Type B pancreatic cell (in vitro differentiated cells): ENCODE data around the gene PCTP. TPM values are rescaled to one million over a fixed set of nuclear protein-coding genes. Genes with fewer than 3 reads are reported as not detected.

ENCODE experiments used
- DNase-seq: peaks from one replicate; pipeline ENCODE4 v3.0.0; 2021; ENCODE audit warnings: mixed read lengths; ENCODE audit not compliant: unreplicated experiment; ENCODE audit errors: extremely low spot score
- H3K27ac Mint-ChIP-seq: 2 replicates; pipeline ENCODE4 v1.8.0; 2021; ENCODE audit warnings: mild to moderate bottlenecking, mixed read lengths
- H3K27me3 Mint-ChIP-seq: 2 replicates; pipeline ENCODE4 v1.8.0; 2021; ENCODE audit warnings: mixed read lengths
- H3K36me3 Mint-ChIP-seq: 2 replicates; pipeline ENCODE4 v1.8.0; 2021; ENCODE audit warnings: mixed read lengths
- H3K4me1 Mint-ChIP-seq: one replicate; pipeline ENCODE4 v1.8.0; 2021; ENCODE audit warnings: mixed read lengths; ENCODE audit not compliant: unreplicated experiment
- H3K4me3 Mint-ChIP-seq: 2 replicates; pipeline ENCODE4 v1.8.0; 2021; ENCODE audit warnings: mild to moderate bottlenecking, mixed read lengths
- H3K9me3 Mint-ChIP-seq: 2 replicates; pipeline ENCODE4 v1.8.0; 2021; ENCODE audit warnings: mixed read lengths
- total RNA-seq: library from RNA; stranded (reverse); gene quantifications from 2 replicates; pipeline ENCODE4 v1.2.1, GENCODE V29; 2021; ENCODE audit warnings: low replicate concordance
- TF ChIP-seq, protein P1 (sequence below): fragments of 200-600 bp; sonication (generic); conservative IDR thresholded peaks from 2 replicates; pipeline ENCODE4 v1.5.0; 2021; ENCODE audit warnings: antibody characterized with exemption, mild to moderate bottlenecking

The PCTP gene
- total RNA-seq, 1 donor from 2014 or later = 22.1 TPM

- TF ChIP-seq, protein P1, sequence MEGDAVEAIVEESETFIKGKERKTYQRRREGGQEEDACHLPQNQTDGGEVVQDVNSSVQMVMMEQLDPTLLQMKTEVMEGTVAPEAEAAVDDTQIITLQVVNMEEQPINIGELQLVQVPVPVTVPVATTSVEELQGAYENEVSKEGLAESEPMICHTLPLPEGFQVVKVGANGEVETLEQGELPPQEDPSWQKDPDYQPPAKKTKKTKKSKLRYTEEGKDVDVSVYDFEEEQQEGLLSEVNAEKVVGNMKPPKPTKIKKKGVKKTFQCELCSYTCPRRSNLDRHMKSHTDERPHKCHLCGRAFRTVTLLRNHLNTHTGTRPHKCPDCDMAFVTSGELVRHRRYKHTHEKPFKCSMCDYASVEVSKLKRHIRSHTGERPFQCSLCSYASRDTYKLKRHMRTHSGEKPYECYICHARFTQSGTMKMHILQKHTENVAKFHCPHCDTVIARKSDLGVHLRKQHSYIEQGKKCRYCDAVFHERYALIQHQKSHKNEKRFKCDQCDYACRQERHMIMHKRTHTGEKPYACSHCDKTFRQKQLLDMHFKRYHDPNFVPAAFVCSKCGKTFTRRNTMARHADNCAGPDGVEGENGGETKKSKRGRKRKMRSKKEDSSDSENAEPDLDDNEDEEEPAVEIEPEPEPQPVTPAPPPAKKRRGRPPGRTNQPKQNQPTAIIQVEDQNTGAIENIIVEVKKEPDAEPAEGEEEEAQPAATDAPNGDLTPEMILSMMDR = no peak
- no peak overlapping the region for H3K27ac Mint-ChIP-seq
- H3K9me3 Mint-ChIP-seq = no peaks in the 10 kb centered on the region
- no peaks in the 10 kb centered on the region for H3K36me3 Mint-ChIP-seq
- H3K4me1 Mint-ChIP-seq = peaks cover 28% of the 10 kb centered on the region
- no peak overlapping the region for H3K4me3 Mint-ChIP-seq
- H3K27me3 Mint-ChIP-seq = no peaks in the 10 kb centered on the region
- DNase-seq = no peak
Measured at GRCh38 chr17:55818026-55818425, 67.2 kb downstream of the PCTP start.

GRCh38 chr17:55818451-55819375 is 67.9 kb downstream of the PCTP start:
- no peaks in the 10 kb centered on the region for H3K9me3 Mint-ChIP-seq

GRCh38 chr17:55820675-55821074 is 69.8 kb downstream of the PCTP start:
- H3K27me3 Mint-ChIP-seq = no peaks in the 10 kb centered on the region
- H3K36me3 Mint-ChIP-seq = no peaks in the 10 kb centered on the region
- H3K4me3 Mint-ChIP-seq = no peak overlapping the region
- TF ChIP-seq, protein P1 = no peak
- H3K9me3 Mint-ChIP-seq = no peaks in the 10 kb centered on the region
- no peak overlapping the region for H3K27ac Mint-ChIP-seq
- H3K4me1 Mint-ChIP-seq = peaks cover 20% of the 10 kb centered on the region
- DNase-seq = no peak

More at GRCh38 chr17:55818451-55819375, 67.9 kb downstream of the PCTP start:
- Mint-ChIP-seq H3K27ac (no peak overlapping the region), H3K36me3 (no peaks in the 10 kb centered on the region), H3K4me1 (peaks cover 28% of the 10 kb centered on the region), H3K27me3 (no peaks in the 10 kb centered on the region), H3K4me3 (no peak overlapping the region)
- TF ChIP-seq, protein P1 = no peak
- DNase-seq = no peak

- Mint-ChIP-seq H3K9me3 (no peaks in the 10 kb centered on the region), H3K27me3 (no peaks in the 10 kb centered on the region), H3K4me3 (no peak overlapping the region), H3K27ac (no peak overlapping the region), H3K4me1 (peaks cover 6% of the 10 kb centered on the region), H3K36me3 (no peaks in the 10 kb centered on the region)
- TF ChIP-seq, protein P1 = no peak
- no peak for DNase-seq
Measured at GRCh38 chr17:55822028-55822427, 71.2 kb downstream of the PCTP start.

DNA sequence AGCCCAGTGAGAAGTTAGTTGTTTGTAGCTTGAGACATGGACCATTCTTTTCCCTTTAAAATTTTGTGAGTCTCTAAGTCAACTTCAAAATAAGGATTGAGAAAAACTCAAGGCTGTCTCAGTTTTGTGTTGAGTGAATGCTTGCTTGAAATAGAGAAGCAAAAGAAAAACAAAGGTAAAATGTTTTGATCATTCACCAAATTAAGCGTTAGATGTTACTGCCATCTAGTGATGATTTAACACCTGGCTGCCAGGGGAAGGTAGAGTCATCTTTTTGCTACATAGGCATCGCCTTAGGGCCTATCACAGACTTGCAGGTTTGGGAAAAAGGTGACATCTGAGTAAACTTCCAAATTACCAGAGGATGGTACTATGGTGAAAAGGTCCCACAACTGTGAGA is 74.4 kb downstream of the PCTP start:
- Mint-ChIP-seq H3K27me3 (peaks cover 3% of the 10 kb centered on the region), H3K9me3 (no peaks in the 10 kb centered on the region), H3K4me3 (no peak overlapping the region), H3K36me3 (no peaks in the 10 kb centered on the region), H3K27ac (no peak overlapping the region), H3K4me1 (peaks cover 4% of the 10 kb centered on the region)
- TF ChIP-seq, protein P1 = peak; percentile 46
- DNase-seq = no peak

Other genes with a start within 250 kb of the PCTP start
- gene SMIM36, start 239.6 kb upstream of the PCTP start, total RNA-seq = not detected in 2 replicates
- gene TMEM100, start 28.2 kb upstream of the PCTP start, total RNA-seq = 2.5 and 21.4 TPM in 2 replicates